Left ventricle myocardium superior (tissue), 1 donor: ENCODE data around the gene PYGB. TPM values are rescaled to one million over a fixed set of nuclear protein-coding genes. Genes with fewer than 3 reads are reported as not detected.

ENCODE experiments used
- ATAC-seq: fragments of 200-7000 bp; cut with Tn5 transposase; one replicate; pipeline ENCODE4 v1.9.1; 2020; ENCODE audit warnings: mild to moderate bottlenecking, moderate library complexity
- DNase-seq: peaks from one replicate; pipeline ENCODE4 v3.0.0-alpha.2; 2020
- intact Hi-C: fragments of 100-400 bp; cut with micrococcal nuclease; formaldehyde crosslinking; loops from one replicate; pipeline ENCODE4 v1.11.0; 2022
- total RNA-seq: library from RNA; stranded (reverse); fragmentation: NEBNext Ultra II Directional; extraction: Animal tissue kit (Norgen Biotek cat#: 25700); gene quantifications from one replicate; pipeline ENCODE4 v1.2.1, GENCODE V29; 2021
- donor health status: DM: no; HTN: yes; CAD: no; lungs with severe emphysema.

PYGB gene
- total RNA-seq, 1 donor from 2014 or later: 205 TPM

- DNase-seq (no peak), ATAC-seq (no peak)
- intact Hi-C loops: no loop called here
Measured at GRCh38 chr20:25243416-25243979, 4.4 kb upstream of the PYGB start.

GRCh38 chr20:25244976-25245375, 2.9 kb upstream of the PYGB start:
- ATAC-seq (no peak), DNase-seq (no peak)
- intact Hi-C loops: no loop called here

GRCh38 chr20:25245461-25245860, 2.4 kb upstream of the PYGB start:
- no peak for DNase-seq
- intact Hi-C loops: no loop called here
- no peak for ATAC-seq

GRCh38 chr20:25246182-25246999, 1.5 kb upstream of the PYGB start:
- ATAC-seq (no peak), DNase-seq (no peak)
- intact Hi-C loops: no loop called here

- intact Hi-C loops: no loop called here
- ATAC-seq (peak; percentile 83), DNase-seq (peak; percentile 84)
Measured at GRCh38 chr20:25247000-25247517, 826 bp upstream of the PYGB start.

GRCh38 chr20:25247518-25247955, 348 bp upstream of the PYGB start:
- ATAC-seq: peak; percentile 63
- intact Hi-C loops: no loop called here
- peak; percentile 82 for DNase-seq

GRCh38 chr20:25248786-25249172, 894 bp downstream of the PYGB start:
- DNase-seq (no peak), ATAC-seq (no peak)
- intact Hi-C loops: no loop called here

GRCh38 chr20:25249198-25249931, 1.5 kb downstream of the PYGB start:
- intact Hi-C loops: no loop called here
- ATAC-seq: peak; percentile 9
- no peak for DNase-seq

- DNase-seq: no peak
- no peak for ATAC-seq
- intact Hi-C loops: loop anchor here (10.0 kb wide), 1 partner anchor 56 kb away; the partner anchor contains the start of gene ENTPD6
Measured at GRCh38 chr20:25250508-25250907, 2.6 kb downstream of the PYGB start.

GRCh38 chr20:25251019-25251418, 3.1 kb downstream of the PYGB start:
- intact Hi-C loops: loop anchor here (10.0 kb wide), 1 partner anchor 56 kb away; the partner anchor contains the start of gene ENTPD6
- ATAC-seq (no peak), DNase-seq (no peak)

GRCh38 chr20:25251558-25251957, 3.7 kb downstream of the PYGB start:
- DNase-seq (no peak), ATAC-seq (no peak)
- intact Hi-C loops: loop anchor here (10.0 kb wide), 1 partner anchor 57 kb away; the partner anchor contains the start of gene ENTPD6

- DNase-seq (no peak), ATAC-seq (no peak)
- intact Hi-C loops: loop anchor here (10.0 kb wide), 1 partner anchor 57 kb away; the partner anchor contains the start of gene ENTPD6
Measured at GRCh38 chr20:25252230-25252651, 4.4 kb downstream of the PYGB start.

- ATAC-seq (peak; percentile 5), DNase-seq (no peak)
- intact Hi-C loops: loop anchor here (10.0 kb wide), 1 partner anchor 58 kb away; the partner anchor contains the start of gene ENTPD6
Measured at GRCh38 chr20:25252686-25253421, 5.0 kb downstream of the PYGB start.

GRCh38 chr20:25253606-25254275, 5.9 kb downstream of the PYGB start:
- intact Hi-C loops: loop anchor here (10.0 kb wide), 1 partner anchor 59 kb away; the partner anchor contains the start of gene ENTPD6
- no peak for ATAC-seq
- no peak for DNase-seq

- ATAC-seq (peak; percentile 61), DNase-seq (no peak)
- intact Hi-C loops: loop anchor here (10.0 kb wide), 1 partner anchor 60 kb away; the partner anchor contains the start of gene ENTPD6
Measured at GRCh38 chr20:25254571-25254970, 6.7 kb downstream of the PYGB start.

- intact Hi-C loops: loop anchor here (10.0 kb wide), 1 partner anchor 60 kb away; the partner anchor contains the start of gene ENTPD6
Measured at GRCh38 chr20:25254986-25255680, 7.2 kb downstream of the PYGB start.

GRCh38 chr20:25256226-25256859, 8.5 kb downstream of the PYGB start:
- intact Hi-C loops: loop anchor here (10.0 kb wide), 1 partner anchor 62 kb away; the partner anchor contains the start of gene ENTPD6
- DNase-seq: no peak
- ATAC-seq: peak; percentile 37

More at GRCh38 chr20:25254986-25255680, 7.2 kb downstream of the PYGB start:
- DNase-seq: peak; percentile 78
- peak; percentile 90 for ATAC-seq
